A673 (cell line): ENCODE measurements around the gene TMEM266.

Experiments used
- EZH2 ChIP-seq: fragments of 200-600 bp; sonication (generic); IDR thresholded peaks from 2 replicates; pipeline ENCODE4 v1.6.1; 2017; ENCODE audit warnings: borderline replicate concordance, low read depth, mild to moderate bottlenecking, mixed read lengths, antibody characterized with exemption, low read length; ENCODE audit not compliant: poor library complexity, severe bottlenecking
- TF ChIP-seq, protein P1 (sequence below): fragments of 300-800, 200-600 bp; sonication (generic); conservative IDR thresholded peaks from 2 replicates; pipeline ENCODE4 v1.5.1; 2017; ENCODE audit warnings: low read depth, mild to moderate bottlenecking, antibody characterized with exemption, low read length, moderate library complexity, mixed read lengths

DNA sequence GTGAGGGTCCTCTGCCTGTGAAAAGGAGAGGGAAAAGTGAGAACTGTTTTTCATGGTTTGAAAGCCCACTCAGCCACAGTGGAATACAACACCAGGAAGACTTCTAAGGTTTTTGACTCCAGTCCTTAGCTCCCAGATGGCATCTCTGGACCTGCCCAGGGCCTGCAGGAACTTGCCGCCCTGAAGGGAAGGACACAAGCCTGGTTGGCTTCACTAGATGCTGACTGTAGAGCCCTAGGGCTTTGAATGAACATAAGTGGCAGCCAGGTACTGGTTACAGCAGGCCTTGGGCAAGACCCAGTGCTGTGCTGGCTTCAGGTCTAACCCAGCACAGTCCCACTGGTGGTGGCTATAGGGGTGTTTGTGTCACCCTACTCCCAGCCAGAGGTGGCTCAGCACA, 21.3 kb upstream of the TMEM266 start:
- TF ChIP-seq, protein P1, sequence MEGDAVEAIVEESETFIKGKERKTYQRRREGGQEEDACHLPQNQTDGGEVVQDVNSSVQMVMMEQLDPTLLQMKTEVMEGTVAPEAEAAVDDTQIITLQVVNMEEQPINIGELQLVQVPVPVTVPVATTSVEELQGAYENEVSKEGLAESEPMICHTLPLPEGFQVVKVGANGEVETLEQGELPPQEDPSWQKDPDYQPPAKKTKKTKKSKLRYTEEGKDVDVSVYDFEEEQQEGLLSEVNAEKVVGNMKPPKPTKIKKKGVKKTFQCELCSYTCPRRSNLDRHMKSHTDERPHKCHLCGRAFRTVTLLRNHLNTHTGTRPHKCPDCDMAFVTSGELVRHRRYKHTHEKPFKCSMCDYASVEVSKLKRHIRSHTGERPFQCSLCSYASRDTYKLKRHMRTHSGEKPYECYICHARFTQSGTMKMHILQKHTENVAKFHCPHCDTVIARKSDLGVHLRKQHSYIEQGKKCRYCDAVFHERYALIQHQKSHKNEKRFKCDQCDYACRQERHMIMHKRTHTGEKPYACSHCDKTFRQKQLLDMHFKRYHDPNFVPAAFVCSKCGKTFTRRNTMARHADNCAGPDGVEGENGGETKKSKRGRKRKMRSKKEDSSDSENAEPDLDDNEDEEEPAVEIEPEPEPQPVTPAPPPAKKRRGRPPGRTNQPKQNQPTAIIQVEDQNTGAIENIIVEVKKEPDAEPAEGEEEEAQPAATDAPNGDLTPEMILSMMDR = no peak
- no peak for TF ChIP-seq EZH2
